Activated CD4-positive, alpha-beta T cell treated with anti-CD3 and anti-CD28 coated beads for 36 hours (primary cell): ENCODE measurements around the gene MCTP2. TPM values are rescaled to one million over a fixed set of nuclear protein-coding genes. Genes with fewer than 3 reads are reported as not detected.
"Not testable (repeated sequence)": the region's sequence is repeated elsewhere in the genome, so short reads cannot be mapped to it uniquely, and the experiment has no call there.

ENCODE experiments used
- ATAC-seq: fragments of 200-7000 bp; cut with Tn5 transposase; one replicate; pipeline ENCODE4 v1.10.0; 2021; ENCODE audit warnings: mild to moderate bottlenecking, moderate library complexity
- CTCF ChIA-PET: fragments of 350-600 bp; sonication (Branson Sonifier 250); formaldehyde crosslinking; loops from one replicate; lab custom pipeline; 2021; ENCODE audit warnings: antibody characterized with exemption; lab: Charles Lee
- POLR2A ChIA-PET: fragments of 350-600 bp; sonication (Branson Sonifier 250); formaldehyde crosslinking; loops from one replicate; lab custom pipeline; 2021; ENCODE audit warnings: antibody characterized with exemption, inconsistent platforms; lab: Charles Lee
- DNase-seq: peaks from one replicate; pipeline ENCODE4 v3.0.0-alpha.2; 2020
- H3K27ac Mint-ChIP-seq: one replicate; pipeline ENCODE4 v1.8.0; 2021; ENCODE audit warnings: mixed read lengths
- H3K27me3 Mint-ChIP-seq: one replicate; pipeline ENCODE4 v1.8.0; 2021; ENCODE audit warnings: mixed read lengths
- H3K36me3 Mint-ChIP-seq: one replicate; pipeline ENCODE4 v1.8.0; 2021; ENCODE audit warnings: low read depth, mixed read lengths
- H3K4me1 Mint-ChIP-seq: one replicate; pipeline ENCODE4 v1.8.0; 2021; ENCODE audit warnings: mixed read lengths
- H3K4me3 Mint-ChIP-seq: one replicate; pipeline ENCODE4 v1.8.0; 2021; ENCODE audit warnings: mild to moderate bottlenecking, moderate library complexity, mixed read lengths
- H3K9me3 Mint-ChIP-seq: one replicate; pipeline ENCODE4 v1.8.0; 2021; ENCODE audit warnings: low read depth, mixed read lengths
- intact Hi-C, 2 experiments: fragments of 100-400 bp; cut with DNase I in 1 of 2; cut with micrococcal nuclease in 1 of 2; formaldehyde crosslinking; loops; one replicate each; pipeline versions ENCODE4 v1.14.2 to v1.15.1; 2022 to 2024; cut with DNase I, micrococcal nuclease
- total RNA-seq, 2 experiments: library from RNA; stranded (reverse); gene quantifications; one replicate each; pipeline ENCODE4 v1.2.3, GENCODE V29; 2021

Gene MCTP2
- total RNA-seq, 2 experiments from 2014 or later: 25.2 to 27.8 TPM

GRCh38 chr15:94493586-94493985 is 262.2 kb downstream of the MCTP2 start:
- H3K27me3 Mint-ChIP-seq, H3K4me1 Mint-ChIP-seq, CTCF ChIA-PET, H3K27ac Mint-ChIP-seq, H3K9me3 Mint-ChIP-seq, H3K4me3 Mint-ChIP-seq, POLR2A ChIA-PET, DNase-seq, intact Hi-C loops, H3K36me3 Mint-ChIP-seq, ATAC-seq: not testable (repeated sequence)

- Mint-ChIP-seq H3K4me3 (no peak overlapping the region), H3K9me3 (no peaks in the 10 kb centered on the region), H3K4me1 (no peaks in the 10 kb centered on the region), H3K36me3 (no peaks in the 10 kb centered on the region), H3K27ac (no peak overlapping the region), H3K27me3 (no peaks in the 10 kb centered on the region)
- DNase-seq (no peak), ATAC-seq (no peak)
- POLR2A ChIA-PET: no interaction called here
- intact Hi-C loops: no loop called here
- CTCF ChIA-PET: no interaction called here
These were observed 263.4 kb downstream of the MCTP2 start for GRCh38 chr15:94494732-94495131.

GRCh38 chr15:94503293-94503692 is 271.9 kb downstream of the MCTP2 start:
- POLR2A ChIA-PET: no interaction called here
- intact Hi-C loops: no loop called here
- Mint-ChIP-seq H3K9me3 (peaks cover 9% of the 10 kb centered on the region), H3K27ac (no peak overlapping the region), H3K36me3 (no peaks in the 10 kb centered on the region), H3K4me1 (no peaks in the 10 kb centered on the region), H3K4me3 (no peak overlapping the region), H3K27me3 (no peaks in the 10 kb centered on the region)
- ATAC-seq: no peak
- no peak for DNase-seq
- CTCF ChIA-PET: no interaction called here

GRCh38 chr15:94509259-94509658 is 277.9 kb downstream of the MCTP2 start:
- intact Hi-C loops: no loop called here

GRCh38 chr15:94522125-94522524 is 290.8 kb downstream of the MCTP2 start:
- Mint-ChIP-seq H3K4me3 (no peak overlapping the region), H3K4me1 (no peaks in the 10 kb centered on the region), H3K36me3 (no peaks in the 10 kb centered on the region), H3K27ac (no peak overlapping the region), H3K9me3 (no peaks in the 10 kb centered on the region), H3K27me3 (peaks cover 2% of the 10 kb centered on the region)
- DNase-seq (no peak), ATAC-seq (no peak)
- intact Hi-C loops: no loop called here
- CTCF ChIA-PET: no interaction called here
- POLR2A ChIA-PET: no interaction called here

More at GRCh38 chr15:94509259-94509658, 277.9 kb downstream of the MCTP2 start:
- Mint-ChIP-seq H3K4me3 (no peak overlapping the region), H3K27ac (no peak overlapping the region), H3K27me3 (no peaks in the 10 kb centered on the region), H3K4me1 (no peaks in the 10 kb centered on the region), H3K9me3 (peaks cover 11% of the 10 kb centered on the region), H3K36me3 (no peaks in the 10 kb centered on the region)
- DNase-seq: no peak
- ChIA-PET POLR2A (no interaction called here), CTCF (no interaction called here)
- no peak for ATAC-seq

GRCh38 chr15:94523873-94524272 is 292.5 kb downstream of the MCTP2 start:
- Mint-ChIP-seq H3K4me3 (no peak overlapping the region), H3K27me3 (peaks cover 2% of the 10 kb centered on the region), H3K27ac (no peak overlapping the region), H3K9me3 (no peaks in the 10 kb centered on the region), H3K4me1 (no peaks in the 10 kb centered on the region), H3K36me3 (no peaks in the 10 kb centered on the region)
- intact Hi-C loops: no loop called here
- CTCF ChIA-PET: no interaction called here
- POLR2A ChIA-PET: no interaction called here
- ATAC-seq (no peak), DNase-seq (no peak)

- POLR2A ChIA-PET: no interaction called here
- Mint-ChIP-seq H3K4me1 (no peaks in the 10 kb centered on the region), H3K4me3 (no peak overlapping the region), H3K27ac (no peak overlapping the region), H3K27me3 (peaks cover 2% of the 10 kb centered on the region), H3K36me3 (no peaks in the 10 kb centered on the region), H3K9me3 (no peaks in the 10 kb centered on the region)
- DNase-seq (no peak), ATAC-seq (no peak)
- intact Hi-C loops: no loop called here
- CTCF ChIA-PET: no interaction called here
These were observed 293.2 kb downstream of the MCTP2 start for GRCh38 chr15:94524565-94524964.

- CTCF ChIA-PET: interaction anchor here (1.4 kb wide), 1 partner anchor 91 kb away, joined by 3 read pairs; no protein-coding TSS in a partner anchor
- H3K9me3 Mint-ChIP-seq: no peaks in the 10 kb centered on the region
- H3K27me3 Mint-ChIP-seq: peaks cover 2% of the 10 kb centered on the region
- H3K4me3 Mint-ChIP-seq: no peak overlapping the region
- H3K27ac Mint-ChIP-seq: no peak overlapping the region
- intact Hi-C loops: no loop called here
- ATAC-seq: no peak
- H3K4me1 Mint-ChIP-seq: no peaks in the 10 kb centered on the region
- no peaks in the 10 kb centered on the region for H3K36me3 Mint-ChIP-seq
- POLR2A ChIA-PET: no interaction called here
- DNase-seq: no peak
These were observed 294.8 kb downstream of the MCTP2 start for GRCh38 chr15:94526071-94526689.

GRCh38 chr15:94532226-94532625 is 300.9 kb downstream of the MCTP2 start:
- Mint-ChIP-seq H3K4me3 (no peak overlapping the region), H3K27me3 (peaks cover 7% of the 10 kb centered on the region), H3K27ac (no peak overlapping the region), H3K36me3 (no peaks in the 10 kb centered on the region), H3K4me1 (no peaks in the 10 kb centered on the region), H3K9me3 (no peaks in the 10 kb centered on the region)
- DNase-seq (no peak), ATAC-seq (no peak)
- ChIA-PET CTCF (no interaction called here), POLR2A (no interaction called here)
- intact Hi-C loops: no loop called here
